Measurements from ENCODE around the gene MBLAC1.
A peak's percentile ranks its signal among the peaks of the same experiment; 100 is the strongest.

The MBLAC1 gene

GRCh38 chr7:100126931-100127865 is at the start of gene MBLAC1:
Gene MBLAC1, plus strand, starts transcription at chr7:100126967. Its CDS starts 429 bp downstream, at chr7:100127396.
- peak within 1 kb of the TSS; percentile 98 for H3K27ac Mint-ChIP-seq
- no peaks in the 10 kb centered on the region for H3K9me3 Mint-ChIP-seq (ENCODE audit: low read depth)
- H3K36me3 Mint-ChIP-seq, result no peaks in the 10 kb centered on the region
- peak within 1 kb of the TSS; percentile 96 for H3K4me3 Mint-ChIP-seq
- no peaks in the 10 kb centered on the region for H3K27me3 Mint-ChIP-seq
- H3K4me1 Mint-ChIP-seq (ENCODE audit: low read depth), result peaks cover 39% of the 10 kb centered on the region

GRCh38 chr7:100077205-100077604 is 49.6 kb upstream of the MBLAC1 start:
- H3K4me1 Mint-ChIP-seq (ENCODE audit: low read depth), result peaks cover 27% of the 10 kb centered on the region
- no peak overlapping the region for H3K4me3 Mint-ChIP-seq
- H3K27ac Mint-ChIP-seq, result no peak overlapping the region
- peaks cover 4% of the 10 kb centered on the region for H3K9me3 Mint-ChIP-seq (ENCODE audit: low read depth)
- H3K36me3 Mint-ChIP-seq, result peaks cover 28% of the 10 kb centered on the region
- H3K27me3 Mint-ChIP-seq, result no peaks in the 10 kb centered on the region

- Mint-ChIP-seq H3K4me1 (ENCODE audit: low read depth) (peaks cover 35% of the 10 kb centered on the region), H3K9me3 (ENCODE audit: low read depth) (no peaks in the 10 kb centered on the region), H3K4me3 (peak overlapping the region; percentile 64), H3K36me3 (peaks cover 20% of the 10 kb centered on the region), H3K27me3 (no peaks in the 10 kb centered on the region), H3K27ac (no peak overlapping the region)
These were observed 47.7 kb upstream of the MBLAC1 start for GRCh38 chr7:100079024-100079560.

- Mint-ChIP-seq H3K4me1 (ENCODE audit: low read depth) (peaks cover 35% of the 10 kb centered on the region), H3K9me3 (ENCODE audit: low read depth) (no peaks in the 10 kb centered on the region), H3K27me3 (no peaks in the 10 kb centered on the region), H3K36me3 (peaks cover 9% of the 10 kb centered on the region), H3K27ac (peak overlapping the region; percentile 82), H3K4me3 (peak overlapping the region; percentile 93)
These were observed 45.7 kb upstream of the MBLAC1 start for GRCh38 chr7:100080907-100081534.

- Mint-ChIP-seq H3K9me3 (ENCODE audit: low read depth) (no peaks in the 10 kb centered on the region), H3K4me1 (ENCODE audit: low read depth) (peaks cover 35% of the 10 kb centered on the region), H3K36me3 (peaks cover 8% of the 10 kb centered on the region), H3K27ac (peak within 1 kb of the TSS; percentile 90), H3K4me3 (peak within 1 kb of the TSS; percentile 93), H3K27me3 (no peaks in the 10 kb centered on the region)
These were observed 45.1 kb upstream of the MBLAC1 start, which contains the start of gene ZNF3 for GRCh38 chr7:100081535-100082102. Gene ZNF3, minus strand, starts transcription at chr7:100081723. Its CDS starts 4,366 bp downstream, at chr7:100077357.

- Mint-ChIP-seq H3K4me1 (ENCODE audit: low read depth) (peaks cover 37% of the 10 kb centered on the region), H3K27me3 (no peaks in the 10 kb centered on the region), H3K36me3 (peaks cover 4% of the 10 kb centered on the region), H3K4me3 (peak overlapping the region; percentile 93), H3K9me3 (ENCODE audit: low read depth) (no peaks in the 10 kb centered on the region), H3K27ac (peak overlapping the region; percentile 90)
These were observed 43.8 kb upstream of the MBLAC1 start for GRCh38 chr7:100082978-100083377.

GRCh38 chr7:100085515-100085914 is 41.3 kb upstream of the MBLAC1 start:
- Mint-ChIP-seq H3K27ac (no peak overlapping the region), H3K27me3 (no peaks in the 10 kb centered on the region), H3K4me3 (no peak overlapping the region), H3K4me1 (ENCODE audit: low read depth) (peaks cover 37% of the 10 kb centered on the region), H3K9me3 (ENCODE audit: low read depth) (no peaks in the 10 kb centered on the region), H3K36me3 (peaks cover 3% of the 10 kb centered on the region)

GRCh38 chr7:100087055-100087750 is 39.6 kb upstream of the MBLAC1 start:
- Mint-ChIP-seq H3K36me3 (peaks cover 2% of the 10 kb centered on the region), H3K4me3 (peak overlapping the region; percentile 70), H3K27ac (peak overlapping the region; percentile 97), H3K27me3 (no peaks in the 10 kb centered on the region), H3K4me1 (ENCODE audit: low read depth) (peaks cover 39% of the 10 kb centered on the region), H3K9me3 (ENCODE audit: low read depth) (no peaks in the 10 kb centered on the region)

GRCh38 chr7:100088095-100088620 is 38.6 kb upstream of the MBLAC1 start:
- Mint-ChIP-seq H3K9me3 (ENCODE audit: low read depth) (no peaks in the 10 kb centered on the region), H3K4me3 (peak overlapping the region; percentile 95), H3K27me3 (no peaks in the 10 kb centered on the region), H3K36me3 (peaks cover 2% of the 10 kb centered on the region), H3K4me1 (ENCODE audit: low read depth) (peaks cover 31% of the 10 kb centered on the region), H3K27ac (peak overlapping the region; percentile 97)

GRCh38 chr7:100088621-100089457 is 37.9 kb upstream of the MBLAC1 start, which contains the start of gene COPS6:
Gene COPS6, plus strand, starts transcription at chr7:100088969. Its CDS starts 22 bp downstream, at chr7:100088991.
- Mint-ChIP-seq H3K4me3 (peak within 1 kb of the TSS; percentile 95), H3K27ac (peak within 1 kb of the TSS; percentile 97), H3K27me3 (no peaks in the 10 kb centered on the region), H3K36me3 (peaks cover 2% of the 10 kb centered on the region), H3K9me3 (ENCODE audit: low read depth) (no peaks in the 10 kb centered on the region), H3K4me1 (ENCODE audit: low read depth) (peaks cover 31% of the 10 kb centered on the region)

GRCh38 chr7:100089458-100090196 is 37.1 kb upstream of the MBLAC1 start:
- peaks cover 31% of the 10 kb centered on the region for H3K4me1 Mint-ChIP-seq (ENCODE audit: low read depth)
- peak overlapping the region; percentile 93 for H3K27ac Mint-ChIP-seq
- H3K36me3 Mint-ChIP-seq, result peaks cover 2% of the 10 kb centered on the region
- no peaks in the 10 kb centered on the region for H3K9me3 Mint-ChIP-seq (ENCODE audit: low read depth)
- H3K27me3 Mint-ChIP-seq, result no peaks in the 10 kb centered on the region
- peak overlapping the region; percentile 95 for H3K4me3 Mint-ChIP-seq

- peaks cover 35% of the 10 kb centered on the region for H3K4me1 Mint-ChIP-seq (ENCODE audit: low read depth)
- H3K27ac Mint-ChIP-seq, result peak overlapping the region; percentile 93
- H3K27me3 Mint-ChIP-seq, result no peaks in the 10 kb centered on the region
- H3K4me3 Mint-ChIP-seq, result peak overlapping the region; percentile 95
- H3K9me3 Mint-ChIP-seq (ENCODE audit: low read depth), result no peaks in the 10 kb centered on the region
- H3K36me3 Mint-ChIP-seq, result peaks cover 2% of the 10 kb centered on the region
These were observed 36.0 kb upstream of the MBLAC1 start for GRCh38 chr7:100090527-100091410.
